Measurements from ENCODE around the gene ARL6IP5.
A peak's percentile ranks its signal among the peaks of the same experiment; 100 is the strongest.

Gene ARL6IP5

DNA sequence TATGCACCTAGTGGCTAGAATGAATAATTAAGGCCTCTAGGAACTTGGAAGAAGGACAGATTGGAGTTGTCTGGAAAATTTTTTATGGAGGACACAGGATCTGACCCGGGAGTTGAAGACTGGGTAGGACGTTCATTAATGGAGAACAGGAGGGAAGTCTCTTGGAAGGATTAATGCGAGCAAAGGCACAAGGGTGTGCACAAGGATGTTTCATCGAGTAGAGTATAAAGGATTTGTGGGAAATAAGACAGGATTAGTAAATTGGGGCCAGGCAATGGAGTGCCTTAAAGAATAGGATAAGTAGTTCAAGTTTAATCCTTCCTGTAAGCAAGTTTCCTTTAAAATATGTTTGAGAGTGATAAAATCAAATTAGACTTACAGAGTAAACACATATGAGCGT lies 23.1 kb downstream of the ARL6IP5 start:
- TF ChIP-seq, protein P1, sequence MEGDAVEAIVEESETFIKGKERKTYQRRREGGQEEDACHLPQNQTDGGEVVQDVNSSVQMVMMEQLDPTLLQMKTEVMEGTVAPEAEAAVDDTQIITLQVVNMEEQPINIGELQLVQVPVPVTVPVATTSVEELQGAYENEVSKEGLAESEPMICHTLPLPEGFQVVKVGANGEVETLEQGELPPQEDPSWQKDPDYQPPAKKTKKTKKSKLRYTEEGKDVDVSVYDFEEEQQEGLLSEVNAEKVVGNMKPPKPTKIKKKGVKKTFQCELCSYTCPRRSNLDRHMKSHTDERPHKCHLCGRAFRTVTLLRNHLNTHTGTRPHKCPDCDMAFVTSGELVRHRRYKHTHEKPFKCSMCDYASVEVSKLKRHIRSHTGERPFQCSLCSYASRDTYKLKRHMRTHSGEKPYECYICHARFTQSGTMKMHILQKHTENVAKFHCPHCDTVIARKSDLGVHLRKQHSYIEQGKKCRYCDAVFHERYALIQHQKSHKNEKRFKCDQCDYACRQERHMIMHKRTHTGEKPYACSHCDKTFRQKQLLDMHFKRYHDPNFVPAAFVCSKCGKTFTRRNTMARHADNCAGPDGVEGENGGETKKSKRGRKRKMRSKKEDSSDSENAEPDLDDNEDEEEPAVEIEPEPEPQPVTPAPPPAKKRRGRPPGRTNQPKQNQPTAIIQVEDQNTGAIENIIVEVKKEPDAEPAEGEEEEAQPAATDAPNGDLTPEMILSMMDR (conservative IDR thresholded peaks at IDR 0.05; ENCODE audit: low read length), result no peak
- TF ChIP-seq EZH2phosphoT487 (IDR thresholded peaks at IDR 0.05; ENCODE audit: borderline replicate concordance), result no peak
- H2AFZ ChIP-seq (ENCODE audit: low read length), result no peak overlapping the region
- H3K79me2 ChIP-seq (ENCODE audit: insufficient read depth, low read length), result no peaks in the 10 kb centered on the region
- no peaks in the 10 kb centered on the region for H3K9me3 ChIP-seq (ENCODE audit: insufficient read depth, low read depth, low read length)
- no peak overlapping the region for H3K4me3 ChIP-seq (ENCODE audit: low read length, poor library complexity, severe bottlenecking)
- no peak overlapping the region for H3K4me2 ChIP-seq (ENCODE audit: low read depth, low read length, poor library complexity, severe bottlenecking)
- H4K20me1 ChIP-seq (ENCODE audit: insufficient read depth, low read length, poor library complexity, severe bottlenecking), result no peaks in the 10 kb centered on the region
- no peaks in the 10 kb centered on the region for H3F3A ChIP-seq (ENCODE audit: low read depth)
- H3K9ac ChIP-seq (ENCODE audit: low read depth, low read length, poor library complexity, severe bottlenecking), result no peak overlapping the region
- H3K36me3 ChIP-seq (ENCODE audit: insufficient read depth, low read length), result peaks cover 35% of the 10 kb centered on the region; the same call in 1 of the 2 replicates
- H3K4me1 ChIP-seq (ENCODE audit: insufficient read depth, low read length, poor library complexity, severe bottlenecking), result no peaks in the 10 kb centered on the region
- H3K9me2 ChIP-seq (replicated peaks; ENCODE audit: low read depth, low read length), result no peaks in the 10 kb centered on the region
- H3K27me3 ChIP-seq (ENCODE audit: insufficient read depth, low read length, poor library complexity, severe bottlenecking), result no peaks in the 10 kb centered on the region

DNA sequence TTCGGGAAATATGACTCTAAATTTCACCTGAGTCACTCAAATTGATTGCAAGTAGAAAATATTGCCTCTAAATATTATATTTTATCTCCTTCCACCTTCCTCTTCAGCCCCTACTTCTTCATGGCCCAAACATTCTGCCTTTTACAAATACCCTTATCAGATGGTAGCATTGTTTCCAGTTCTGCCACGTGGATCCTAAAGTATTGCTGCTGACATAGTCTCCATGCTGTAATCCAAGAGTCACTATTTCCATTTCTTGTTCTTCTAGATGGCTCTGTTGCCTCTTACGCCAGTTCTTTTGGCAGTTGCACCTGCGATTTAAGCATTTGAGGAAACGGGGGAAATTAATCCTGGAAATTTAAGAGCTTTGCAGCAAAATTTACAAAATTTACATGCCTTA lies 24.1 kb downstream of the ARL6IP5 start:
- Histone ChIP-seq H3K27me3 (ENCODE audit: insufficient read depth, low read length, poor library complexity, severe bottlenecking) (no peaks in the 10 kb centered on the region), H3K4me2 (ENCODE audit: low read depth, low read length, poor library complexity, severe bottlenecking) (no peak overlapping the region), H3K4me3 (ENCODE audit: low read length, poor library complexity, severe bottlenecking) (no peak overlapping the region), H4K20me1 (ENCODE audit: insufficient read depth, low read length, poor library complexity, severe bottlenecking) (no peaks in the 10 kb centered on the region), H3K4me1 (ENCODE audit: insufficient read depth, low read length, poor library complexity, severe bottlenecking) (no peaks in the 10 kb centered on the region), H3K9me2 (replicated peaks; ENCODE audit: low read depth, low read length) (no peaks in the 10 kb centered on the region), H3K9ac (ENCODE audit: low read depth, low read length, poor library complexity, severe bottlenecking) (no peak overlapping the region), H3K9me3 (ENCODE audit: insufficient read depth, low read depth, low read length) (no peaks in the 10 kb centered on the region), H3K79me2 (ENCODE audit: insufficient read depth, low read length) (no peaks in the 10 kb centered on the region), H3F3A (ENCODE audit: low read depth) (no peaks in the 10 kb centered on the region), H2AFZ (ENCODE audit: low read length) (no peak overlapping the region), H3K36me3 (ENCODE audit: insufficient read depth, low read length) (peaks cover 25% of the 10 kb centered on the region; the same call in 1 of the 2 replicates)
- TF ChIP-seq, protein P1 (conservative IDR thresholded peaks at IDR 0.05; ENCODE audit: low read length), result no peak
- no peak for TF ChIP-seq EZH2phosphoT487 (IDR thresholded peaks at IDR 0.05; ENCODE audit: borderline replicate concordance)

DNA sequence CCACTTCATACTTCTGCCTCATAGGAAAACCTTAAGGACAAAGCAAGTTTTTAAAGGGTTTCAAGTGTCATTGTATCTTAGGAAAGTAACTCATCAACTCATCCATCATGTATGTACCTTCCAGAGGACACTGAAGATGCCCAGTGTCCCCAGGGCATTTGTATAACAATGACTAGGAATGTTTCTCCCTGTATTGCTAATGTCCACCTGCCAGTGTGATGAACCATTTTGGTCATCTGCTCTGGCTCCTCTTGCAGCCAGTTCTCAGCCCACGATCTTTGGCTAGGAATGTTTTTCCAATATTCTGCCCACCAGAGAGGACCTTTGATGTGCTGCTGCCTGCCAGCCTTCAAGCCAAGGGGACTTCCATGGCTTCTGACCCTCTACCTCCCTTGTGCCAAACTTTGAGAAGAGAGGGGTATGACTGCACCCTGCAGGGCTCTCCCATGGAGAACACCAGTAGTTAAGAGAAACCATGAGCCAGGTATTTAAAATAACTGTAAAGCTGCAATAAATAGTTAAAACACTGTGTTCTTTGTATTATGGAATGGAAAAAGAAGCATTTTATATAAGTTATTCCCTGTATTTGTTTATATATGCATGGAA lies 26.3 kb downstream of the ARL6IP5 start:
- Histone ChIP-seq H2AFZ (ENCODE audit: low read length) (no peak overlapping the region), H3K27me3 (ENCODE audit: insufficient read depth, low read length, poor library complexity, severe bottlenecking) (no peaks in the 10 kb centered on the region), H3K79me2 (ENCODE audit: insufficient read depth, low read length) (no peaks in the 10 kb centered on the region), H3K9ac (ENCODE audit: low read depth, low read length, poor library complexity, severe bottlenecking) (no peak overlapping the region), H3K9me2 (replicated peaks; ENCODE audit: low read depth, low read length) (no peaks in the 10 kb centered on the region), H3K4me1 (ENCODE audit: insufficient read depth, low read length, poor library complexity, severe bottlenecking) (no peaks in the 10 kb centered on the region), H3F3A (ENCODE audit: low read depth) (no peaks in the 10 kb centered on the region), H3K4me3 (ENCODE audit: low read length, poor library complexity, severe bottlenecking) (no peak overlapping the region), H3K4me2 (ENCODE audit: low read depth, low read length, poor library complexity, severe bottlenecking) (no peak overlapping the region), H3K9me3 (ENCODE audit: insufficient read depth, low read depth, low read length) (no peaks in the 10 kb centered on the region), H4K20me1 (ENCODE audit: insufficient read depth, low read length, poor library complexity, severe bottlenecking) (no peaks in the 10 kb centered on the region), H3K36me3 (ENCODE audit: insufficient read depth, low read length) (peaks cover 3% of the 10 kb centered on the region; the same call in 1 of the 2 replicates)
- TF ChIP-seq, protein P1 (conservative IDR thresholded peaks at IDR 0.05; ENCODE audit: low read length), result peak; percentile 40
- no peak for TF ChIP-seq EZH2phosphoT487 (IDR thresholded peaks at IDR 0.05; ENCODE audit: borderline replicate concordance)

Data from Loucy (cell line).